Tibial artery (tissue), 4 donors: ENCODE data around the gene KCNS3.

Experiments used
- DNase-seq, 2 donors: peaks; one replicate each; pipeline ENCODE4 v3.0.0-alpha.2; 2019
- H3K27ac ChIP-seq, 2 donors: fragments of 200-600 bp; sonication (generic) in 1 of 2; 1 replicate in 1 of 2; 2 replicates in 1 of 2; pipeline ENCODE4 v1.5.1; 2018 to 2019; ENCODE audit warnings: mild to moderate bottlenecking in 1 of 2
- H3K27me3 ChIP-seq, 2 donors: fragments of 200-600 bp; sonication (generic) in 1 of 2; one replicate each; pipeline versions ENCODE4 v1.5.1 to v1.6.0; 2016 to 2019
- H3K36me3 ChIP-seq, 3 donors: fragments of 200-600 bp; sonication (generic) in 2 of 3; one replicate each; pipeline ENCODE4 v1.5.1; 2016 to 2019; ENCODE audit warnings: mild to moderate bottlenecking in 2 of 3
- H3K4me1 ChIP-seq, 4 donors: fragments of 200-600 bp; sonication (generic) in 2 of 4; 1 replicate in 3 of 4; 2 replicates in 1 of 4; pipeline ENCODE4 v1.5.1; 2016 to 2019
- H3K4me3 ChIP-seq, 2 donors: fragments of 200-600 bp; sonication (generic) in 1 of 2; 1 replicate in 1 of 2; 2 replicates in 1 of 2; pipeline ENCODE4 v1.5.1; 2018 to 2019; ENCODE audit warnings: mild to moderate bottlenecking in 2 of 2
- H3K9me3 ChIP-seq, 3 donors: fragments of 200-600 bp; sonication (generic) in 1 of 3; one replicate each; pipeline ENCODE4 v1.5.1; 2016 to 2019
- CTCF ChIP-seq, 2 experiments: fragments of 200-600 bp in 1 of 2; fragments of 450-650 bp in 1 of 2; IDR thresholded peaks; one replicate each; pipeline ENCODE4 v1.5.1; 2017 to 2019; ENCODE audit warnings: antibody characterized with exemption in 2 of 2, mild to moderate bottlenecking in 1 of 2, moderate library complexity in 1 of 2
- intact Hi-C: fragments of 100-400 bp; cut with DNase I; formaldehyde crosslinking; loops from one replicate; pipeline ENCODE4 v1.15.0; 2023; ENCODE audit warnings: low total_unique reads

KCNS3 gene

DNA sequence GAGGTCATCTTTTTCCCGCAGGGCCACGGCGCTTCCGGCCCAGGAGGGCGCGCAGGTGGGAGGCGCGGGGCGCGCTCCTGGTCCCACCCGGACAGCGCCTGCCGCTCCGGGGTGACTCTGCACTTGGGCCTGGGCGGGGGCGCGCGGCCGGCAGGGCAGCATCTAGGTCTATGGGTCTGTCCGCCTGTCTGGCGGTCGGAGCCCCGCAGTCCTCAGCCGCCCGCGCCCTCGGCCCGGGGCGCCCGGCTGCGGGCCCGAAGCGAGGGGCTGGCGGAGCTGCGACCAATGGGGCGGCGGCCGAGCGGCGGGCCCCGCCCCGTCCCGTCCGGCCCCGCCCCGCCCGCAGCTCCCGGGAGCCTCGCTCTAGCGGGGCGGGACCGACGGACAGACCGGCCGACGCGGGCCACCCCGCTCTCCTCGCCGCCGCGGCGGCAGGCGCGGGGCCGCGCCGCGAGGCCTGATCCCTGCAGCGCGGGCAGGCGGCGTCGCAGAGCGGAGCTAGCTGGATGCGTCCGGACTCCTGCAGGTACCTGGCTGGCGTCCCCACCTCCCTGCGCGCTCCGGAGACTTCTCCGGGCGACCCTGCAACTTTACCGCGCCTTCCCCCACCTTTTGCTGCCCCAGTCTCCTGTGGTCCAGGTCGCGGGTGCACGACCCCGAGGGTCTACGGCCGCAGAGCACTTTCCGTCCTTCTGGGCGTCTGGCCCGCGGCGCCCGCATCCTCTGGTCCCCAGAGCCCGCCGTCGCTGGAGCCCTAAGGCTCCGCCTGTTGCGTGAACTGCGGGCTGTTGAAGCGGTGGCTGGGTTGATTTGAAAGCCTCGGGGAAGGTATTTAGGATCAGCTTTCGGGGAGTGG lies at the start of gene KCNS3:
Gene KCNS3, plus strand, starts transcription at position 387 of the 856 bp plus-strand sequence. CDS start 52,342 bp downstream, outside the sequence.
- Histone ChIP-seq H3K27ac (peak within 1 kb of the TSS; percentile 67 to 77), H3K36me3 (no peaks in the 10 kb centered on the region), H3K4me3 (peak within 1 kb of the TSS; percentile 60 to 94), H3K4me1 (peaks cover 0 to 18% (median 10%) of the 10 kb centered on the region in 4 donors), H3K9me3 (no peaks in the 10 kb centered on the region), H3K27me3 (no peaks in the 10 kb centered on the region)
- intact Hi-C loops, result no loop called here
- no peak for TF ChIP-seq CTCF (IDR thresholded peaks at IDR 0.05)
- DNase-seq, result peak; percentile 34 to 68

- DNase-seq, result peak in 1 of 2 donors; percentile 23
- Histone ChIP-seq H3K4me3 (no peak overlapping the region), H3K4me1 (peaks cover 0 to 9% (median 7%) of the 10 kb centered on the region in 4 donors), H3K27ac (no peak overlapping the region), H3K36me3 (no peaks in the 10 kb centered on the region), H3K27me3 (peaks cover 0 to 15% of the 10 kb centered on the region in 2 donors), H3K9me3 (no peaks in the 10 kb centered on the region)
- intact Hi-C loops, result loop anchor here (10.0 kb wide), 1 partner anchor 106 kb away; no protein-coding TSS in a partner anchor
- TF ChIP-seq CTCF (IDR thresholded peaks at IDR 0.05), result peak; percentile 51 to 70
Observed at GRCh38 chr2:17830053-17831034, 48.1 kb upstream of the KCNS3 start.

DNA sequence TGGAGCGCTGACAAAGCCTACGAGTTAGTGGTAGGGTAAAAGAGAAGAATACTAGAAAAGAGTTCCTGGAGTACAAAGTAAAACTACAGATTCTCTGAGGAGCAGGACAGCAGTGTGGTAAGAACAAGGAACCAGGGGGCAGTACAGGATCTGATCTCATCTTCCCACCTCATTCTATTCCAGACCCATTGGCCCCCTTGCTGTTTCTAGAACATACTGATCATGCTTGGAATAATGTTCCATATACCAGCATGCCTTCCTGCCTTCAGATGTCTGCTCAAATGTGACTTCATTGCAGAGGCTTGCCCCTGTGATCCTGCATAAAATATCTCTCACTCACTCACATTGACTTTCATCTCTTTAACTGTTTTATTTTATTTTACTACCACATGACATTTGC lies 43.0 kb upstream of the KCNS3 start:
- intact Hi-C loops, result loop anchor here (10.0 kb wide), 1 partner anchor 111 kb away; no protein-coding TSS in a partner anchor
- H3K27me3 ChIP-seq, result peaks cover 0 to 7% of the 10 kb centered on the region in 2 donors
- TF ChIP-seq CTCF (IDR thresholded peaks at IDR 0.05), result no peak

GRCh38 chr2:17839959-17840358 lies 38.5 kb upstream of the KCNS3 start:
- H3K27ac ChIP-seq, result no peak overlapping the region
- H3K9me3 ChIP-seq, result no peaks in the 10 kb centered on the region
- no peaks in the 10 kb centered on the region for H3K27me3 ChIP-seq
- H3K36me3 ChIP-seq, result no peaks in the 10 kb centered on the region
- H3K4me3 ChIP-seq, result no peak overlapping the region
- TF ChIP-seq CTCF (IDR thresholded peaks at IDR 0.05), result no peak
- no peaks in the 10 kb centered on the region for H3K4me1 ChIP-seq
- intact Hi-C loops, result loop anchor here (2.0 to 10.0 kb wide), 2 partner anchors 23 to 115 kb away; no protein-coding TSS in a partner anchor
- no peak for DNase-seq

More for the DNA sequence above, 43.0 kb upstream of the KCNS3 start:
- Histone ChIP-seq H3K36me3 (no peaks in the 10 kb centered on the region), H3K27ac (no peak overlapping the region), H3K4me1 (peaks cover 0 to 5% (median 4%) of the 10 kb centered on the region in 4 donors), H3K9me3 (no peaks in the 10 kb centered on the region), H3K4me3 (no peak overlapping the region)
- DNase-seq, result no peak

DNA sequence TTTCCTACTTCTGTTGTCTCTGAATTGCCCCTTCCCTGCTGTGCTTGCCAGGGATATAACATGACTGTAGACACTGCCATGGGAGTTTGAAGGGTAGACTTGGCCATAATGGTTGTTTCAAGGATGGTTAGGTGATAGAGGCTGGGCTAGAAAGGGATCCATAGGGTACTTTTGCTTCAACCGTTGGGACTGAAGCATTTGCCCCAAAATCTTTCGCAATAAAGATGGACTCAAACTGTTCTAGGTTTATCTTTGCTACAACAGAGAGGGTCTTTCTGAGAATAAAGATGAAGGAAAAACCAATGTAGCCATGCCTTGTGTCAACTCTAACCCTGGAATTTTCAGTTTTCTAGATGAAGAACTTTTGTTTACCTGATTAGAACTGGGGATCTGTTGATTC lies 35.0 kb upstream of the KCNS3 start:
- H3K27ac ChIP-seq, result no peak overlapping the region
- intact Hi-C loops, result no loop called here
- DNase-seq, result no peak
- H3K9me3 ChIP-seq, result no peaks in the 10 kb centered on the region
- H3K36me3 ChIP-seq, result no peaks in the 10 kb centered on the region
- no peak overlapping the region for H3K4me3 ChIP-seq
- no peaks in the 10 kb centered on the region for H3K27me3 ChIP-seq
- TF ChIP-seq CTCF (IDR thresholded peaks at IDR 0.05), result no peak
- no peaks in the 10 kb centered on the region for H3K4me1 ChIP-seq
